IPS-18c (cell line): Measurements from ENCODE around the gene TBC1D16.

Experiments
- H3K4me3 ChIP-seq: 2 replicates; pipeline ENCODE4 v1.7.0; 2013; ENCODE audit warnings: low read depth, mild to moderate bottlenecking, low read length, moderate library complexity; ENCODE audit not compliant: insufficient read depth
- H3K9me3 ChIP-seq: one replicate; pipeline ENCODE4 v1.6.1; 2013; ENCODE audit warnings: mild to moderate bottlenecking, low read length, moderate library complexity; ENCODE audit not compliant: control insufficient read depth, insufficient read depth

The TBC1D16 gene, protein sequence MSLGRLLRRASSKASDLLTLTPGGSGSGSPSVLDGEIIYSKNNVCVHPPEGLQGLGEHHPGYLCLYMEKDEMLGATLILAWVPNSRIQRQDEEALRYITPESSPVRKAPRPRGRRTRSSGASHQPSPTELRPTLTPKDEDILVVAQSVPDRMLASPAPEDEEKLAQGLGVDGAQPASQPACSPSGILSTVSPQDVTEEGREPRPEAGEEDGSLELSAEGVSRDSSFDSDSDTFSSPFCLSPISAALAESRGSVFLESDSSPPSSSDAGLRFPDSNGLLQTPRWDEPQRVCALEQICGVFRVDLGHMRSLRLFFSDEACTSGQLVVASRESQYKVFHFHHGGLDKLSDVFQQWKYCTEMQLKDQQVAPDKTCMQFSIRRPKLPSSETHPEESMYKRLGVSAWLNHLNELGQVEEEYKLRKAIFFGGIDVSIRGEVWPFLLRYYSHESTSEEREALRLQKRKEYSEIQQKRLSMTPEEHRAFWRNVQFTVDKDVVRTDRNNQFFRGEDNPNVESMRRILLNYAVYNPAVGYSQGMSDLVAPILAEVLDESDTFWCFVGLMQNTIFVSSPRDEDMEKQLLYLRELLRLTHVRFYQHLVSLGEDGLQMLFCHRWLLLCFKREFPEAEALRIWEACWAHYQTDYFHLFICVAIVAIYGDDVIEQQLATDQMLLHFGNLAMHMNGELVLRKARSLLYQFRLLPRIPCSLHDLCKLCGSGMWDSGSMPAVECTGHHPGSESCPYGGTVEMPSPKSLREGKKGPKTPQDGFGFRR

DNA sequence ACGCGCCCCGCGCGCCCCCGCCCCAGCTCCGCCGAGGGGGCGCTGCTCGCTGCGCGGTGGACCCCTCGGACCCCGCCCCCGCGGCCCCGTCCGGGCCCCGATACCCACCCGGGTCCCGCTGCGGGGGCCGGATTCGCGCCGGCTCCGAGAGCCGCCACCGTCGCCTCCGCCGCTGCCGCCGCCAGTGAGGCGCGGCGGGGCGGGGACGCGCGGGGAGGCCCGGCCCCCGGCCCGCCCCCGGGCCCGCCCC, at the start of gene TBC1D16:
TBC1D16 (minus strand) TSS at position 186 of the 250 bp plus-strand sequence. CDS start 22,325 bp downstream, outside the sequence.
- Histone ChIP-seq H3K4me3 (peak within 1 kb of the TSS; percentile 84), H3K9me3 (no peaks in the 10 kb centered on the region)

DNA sequence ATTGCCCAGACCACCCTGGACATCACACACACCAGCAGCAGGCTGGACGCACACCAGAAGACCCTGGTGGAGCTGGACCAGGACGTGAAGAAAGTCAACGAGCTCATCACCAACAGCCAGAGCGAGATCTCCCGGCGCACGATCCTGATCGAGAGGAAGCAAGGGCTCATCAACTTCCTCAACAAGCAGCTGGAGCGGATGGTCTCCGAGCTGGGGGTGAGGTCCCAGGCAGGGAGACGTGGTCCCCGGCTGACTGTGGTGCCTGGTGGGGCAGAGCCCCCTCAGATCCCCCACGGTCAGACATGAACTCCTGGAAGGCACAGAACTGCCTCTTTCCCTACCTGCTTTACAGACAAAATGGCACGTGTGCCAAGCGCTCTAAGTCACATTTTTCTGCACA, 49.1 kb upstream of the TBC1D16 start:
- H3K4me3 ChIP-seq = no peak overlapping the region
- no peaks in the 10 kb centered on the region for H3K9me3 ChIP-seq

DNA sequence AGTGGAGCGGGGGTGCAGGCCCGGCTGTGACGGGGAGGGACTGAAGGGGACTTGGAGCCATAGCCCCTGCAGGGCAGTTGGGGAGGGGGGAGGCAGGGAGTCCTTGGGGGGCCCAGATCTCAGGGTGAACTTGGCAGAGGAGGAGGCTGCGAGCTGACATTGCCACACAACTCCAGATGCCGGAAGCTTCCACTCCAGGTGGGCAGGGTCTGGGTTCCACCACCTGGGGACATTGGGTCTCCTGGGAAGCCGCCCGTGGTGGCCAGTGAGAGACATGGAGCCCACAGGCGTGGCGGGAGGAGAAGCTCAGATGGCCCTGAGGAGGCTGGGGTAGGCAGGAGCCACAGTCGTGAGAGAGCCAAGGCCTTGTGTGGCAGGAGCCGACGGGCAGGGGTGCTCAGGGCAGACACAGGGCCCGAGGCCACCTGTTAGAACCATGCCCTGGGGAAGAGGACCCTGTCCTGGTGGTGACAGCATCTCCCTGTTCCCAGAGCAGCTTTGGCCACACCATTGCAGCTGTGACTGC, 47.5 kb upstream of the TBC1D16 start:
- no peaks in the 10 kb centered on the region for H3K9me3 ChIP-seq
- H3K4me3 ChIP-seq = no peak overlapping the region

DNA sequence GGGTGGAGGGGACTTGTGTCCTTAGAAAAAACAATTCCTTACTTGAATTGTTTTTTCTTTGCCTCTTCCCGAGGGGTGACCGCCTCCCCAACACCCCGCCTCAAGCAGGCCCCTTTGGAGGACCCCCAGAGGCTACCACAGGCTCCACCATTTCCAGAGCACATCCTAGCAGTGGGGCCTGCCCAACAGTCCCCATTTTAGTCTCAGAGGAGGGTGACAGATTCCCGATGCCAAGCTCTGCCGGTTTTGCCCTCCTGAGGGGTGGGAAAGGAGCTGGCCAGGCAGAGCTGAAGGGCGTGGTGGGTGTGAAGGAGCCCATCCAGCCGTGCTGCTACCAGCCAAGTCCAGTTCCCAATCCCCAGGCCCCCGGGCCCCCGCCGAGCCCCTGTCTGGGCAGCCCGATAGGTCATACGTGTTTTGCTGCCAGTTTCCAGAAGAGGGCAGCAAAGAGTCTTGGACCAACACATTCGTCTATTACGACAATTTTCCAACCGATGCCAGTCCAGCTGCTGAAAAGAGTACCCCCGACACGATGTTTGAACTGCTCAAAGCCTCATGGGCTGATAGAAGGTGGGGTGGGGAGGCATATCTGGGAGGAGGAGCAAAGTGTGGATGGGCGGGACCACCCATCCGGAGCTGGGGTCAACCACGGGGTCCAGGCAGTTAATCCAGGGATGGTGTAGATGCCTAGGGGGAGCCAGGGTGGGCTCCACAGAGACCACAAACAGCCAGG, 46.9 kb upstream of the TBC1D16 start:
- Histone ChIP-seq H3K4me3 (no peak overlapping the region), H3K9me3 (no peaks in the 10 kb centered on the region)

DNA sequence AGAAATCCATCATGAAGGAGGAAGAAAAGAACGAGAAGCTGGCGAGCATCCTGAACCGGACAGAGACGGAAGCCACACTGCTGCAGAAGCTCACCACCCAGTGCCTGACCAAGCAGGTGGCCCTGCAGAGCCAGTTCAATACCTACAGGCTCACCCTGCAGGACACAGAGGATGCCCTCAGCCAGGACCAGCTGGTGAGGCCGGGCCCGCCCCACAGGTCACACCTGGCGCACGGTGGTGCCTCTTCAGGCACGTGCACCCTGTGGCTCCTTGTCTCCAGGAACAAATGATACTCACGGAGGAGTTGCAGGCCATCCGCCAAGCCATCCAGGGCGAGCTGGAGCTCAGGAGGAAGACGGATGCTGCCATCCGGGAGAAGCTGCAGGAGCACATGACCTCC, 45.9 kb upstream of the TBC1D16 start:
- no peaks in the 10 kb centered on the region for H3K9me3 ChIP-seq
- H3K4me3 ChIP-seq = no peak overlapping the region

DNA sequence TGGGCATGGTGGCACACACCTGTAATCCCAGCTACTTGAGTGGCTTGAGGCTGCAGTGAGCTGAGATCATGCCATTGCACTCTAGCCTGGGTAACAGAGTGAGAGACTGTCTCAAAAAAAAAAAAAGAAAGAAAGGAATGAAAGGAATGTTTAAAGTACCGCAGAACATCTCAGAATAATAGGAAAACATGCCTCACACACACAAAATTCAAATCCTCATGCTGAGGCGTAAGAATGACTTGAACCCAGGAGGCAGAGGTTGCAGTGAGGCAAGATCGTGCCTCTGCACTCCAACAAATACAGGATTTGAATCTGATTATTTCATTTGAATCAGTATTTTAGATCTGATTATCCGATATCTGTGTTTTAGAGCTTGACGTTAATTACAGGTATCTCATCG, 44.4 kb upstream of the TBC1D16 start:
- Histone ChIP-seq H3K9me3 (no peaks in the 10 kb centered on the region), H3K4me3 (no peak overlapping the region)

DNA sequence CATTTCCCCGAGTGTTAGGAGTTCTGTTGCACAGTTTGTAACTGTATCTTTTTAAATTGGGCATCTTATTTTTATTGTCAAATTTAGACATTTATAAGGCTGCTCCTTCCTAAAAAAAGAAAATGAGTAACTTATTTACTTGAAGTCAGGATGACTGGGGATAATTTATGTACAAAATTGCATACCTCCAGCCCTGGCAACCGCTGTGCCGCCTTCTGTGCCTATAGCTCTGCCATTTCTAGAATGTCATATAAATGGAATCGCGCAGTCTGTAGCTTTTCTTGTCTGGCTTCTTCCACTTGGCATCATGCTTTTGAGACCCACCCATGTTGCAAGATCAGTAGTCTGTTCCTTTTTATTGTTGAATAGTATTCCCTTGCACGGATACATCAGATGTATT, 36.7 kb upstream of the TBC1D16 start:
- no peaks in the 10 kb centered on the region for H3K9me3 ChIP-seq
- H3K4me3 ChIP-seq = no peak overlapping the region

DNA sequence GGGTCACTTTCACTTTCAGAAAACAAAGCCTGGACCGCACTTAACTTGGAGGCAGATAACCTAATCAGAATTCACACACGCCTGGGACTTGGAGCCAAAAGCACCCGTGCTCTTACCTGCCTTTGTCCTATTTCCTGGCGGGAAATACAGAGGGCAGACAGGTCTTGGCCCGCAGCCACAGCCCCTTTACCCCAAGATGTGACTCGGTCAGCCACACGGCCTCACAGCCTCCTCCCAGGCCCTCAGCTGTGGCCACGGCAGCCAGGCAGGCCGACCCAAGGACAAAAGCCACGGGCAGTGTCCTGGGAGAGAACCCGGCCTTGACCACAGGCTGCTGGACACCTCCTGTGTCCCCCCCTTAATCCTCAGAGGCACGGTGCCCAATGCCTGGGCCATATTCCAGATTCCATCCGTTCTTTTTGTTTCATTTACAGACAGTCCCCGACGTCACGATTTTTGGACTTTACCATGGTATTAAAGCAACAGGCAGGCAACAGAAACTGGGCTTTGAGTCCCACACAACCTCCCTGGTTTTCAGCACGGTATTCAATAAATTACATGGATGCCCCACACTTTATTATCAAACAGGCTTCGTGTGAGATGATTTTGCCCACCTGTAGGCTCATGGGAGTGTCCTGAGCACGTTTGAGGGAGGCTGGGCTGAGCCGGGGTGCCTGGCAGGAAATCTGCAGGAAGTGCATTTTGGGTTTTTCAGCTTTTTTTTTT, 35.6 kb upstream of the TBC1D16 start:
- H3K4me3 ChIP-seq = no peak overlapping the region
- H3K9me3 ChIP-seq = no peaks in the 10 kb centered on the region

DNA sequence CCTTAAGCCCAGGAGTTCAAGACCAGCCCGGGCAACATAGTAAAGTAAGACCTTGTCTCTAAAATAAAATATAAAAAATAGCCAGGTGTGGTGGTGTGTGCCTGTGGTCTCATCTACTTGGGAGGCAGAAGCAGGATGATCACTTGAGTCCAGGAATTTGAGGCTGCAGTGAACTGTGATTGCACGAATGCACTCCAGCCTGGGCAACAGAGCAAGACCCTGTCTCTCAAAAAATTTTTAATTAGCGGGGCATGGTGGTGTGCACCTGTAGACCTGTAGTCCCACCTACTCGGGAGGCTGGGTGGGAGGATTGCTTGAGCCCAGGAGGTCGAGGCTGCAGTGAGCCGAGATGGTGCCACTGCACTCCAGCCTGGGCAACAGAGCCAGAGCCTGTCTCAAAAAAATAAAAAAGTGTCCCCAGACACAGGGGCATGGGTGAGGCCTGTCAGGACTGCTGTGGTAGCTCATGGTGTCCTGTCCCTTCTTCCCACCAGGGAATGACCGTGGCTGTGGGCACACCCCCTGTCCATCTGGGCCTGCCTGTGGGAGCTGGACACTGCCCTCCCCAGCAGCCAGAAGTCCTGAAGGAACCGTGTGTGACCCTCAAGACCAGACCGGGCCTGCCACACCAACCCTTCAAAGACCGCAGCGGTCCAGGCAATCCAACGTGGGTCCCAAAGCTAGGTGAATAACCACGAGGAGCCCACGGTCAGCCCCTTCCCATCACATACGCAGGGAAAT, 34.9 kb upstream of the TBC1D16 start:
- H3K4me3 ChIP-seq = no peak overlapping the region
- no peaks in the 10 kb centered on the region for H3K9me3 ChIP-seq

DNA sequence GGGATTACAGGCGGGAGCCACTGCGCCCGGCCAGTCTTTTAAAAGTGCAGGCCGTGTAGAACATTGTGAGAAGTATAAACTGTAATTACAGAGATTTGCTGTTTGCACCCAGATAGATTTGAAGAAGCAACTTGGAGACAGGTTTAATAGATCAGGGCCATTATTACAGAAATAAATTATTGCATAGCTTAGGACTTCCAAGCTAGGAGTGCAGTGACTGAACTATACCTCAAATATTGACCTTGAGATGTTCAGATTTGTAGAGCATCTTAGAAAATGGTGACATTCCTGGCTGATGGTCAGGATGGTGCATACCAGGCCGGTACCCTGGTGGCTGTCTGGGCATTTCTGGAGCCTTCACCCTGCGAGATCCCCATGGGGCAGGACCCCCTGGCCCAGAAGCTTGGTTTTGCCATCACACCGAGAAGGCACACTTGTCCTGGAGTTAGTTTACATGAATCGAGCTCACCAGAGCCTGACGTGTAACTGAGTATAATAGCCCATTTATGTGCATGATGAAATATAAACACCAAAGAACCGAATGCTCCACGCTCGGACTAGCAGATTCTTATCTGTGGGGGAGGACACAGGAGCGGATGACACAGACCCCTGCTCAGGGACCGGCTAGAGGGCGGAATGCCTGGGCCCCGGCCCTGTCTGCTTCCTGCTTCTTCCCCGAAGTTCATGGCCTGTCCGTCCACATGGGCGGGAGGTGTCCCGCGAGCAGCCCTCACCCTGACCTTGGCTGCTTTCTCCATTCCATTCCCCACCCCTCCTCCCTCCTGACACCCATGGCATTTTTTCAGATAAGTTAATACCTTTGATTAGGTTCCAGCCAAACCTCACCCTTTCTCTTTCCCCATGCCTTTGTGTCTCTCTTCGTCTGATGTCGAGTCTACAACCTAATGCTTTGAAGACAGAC, 32.9 kb upstream of the TBC1D16 start:
- no peak overlapping the region for H3K4me3 ChIP-seq
- H3K9me3 ChIP-seq = no peaks in the 10 kb centered on the region

DNA sequence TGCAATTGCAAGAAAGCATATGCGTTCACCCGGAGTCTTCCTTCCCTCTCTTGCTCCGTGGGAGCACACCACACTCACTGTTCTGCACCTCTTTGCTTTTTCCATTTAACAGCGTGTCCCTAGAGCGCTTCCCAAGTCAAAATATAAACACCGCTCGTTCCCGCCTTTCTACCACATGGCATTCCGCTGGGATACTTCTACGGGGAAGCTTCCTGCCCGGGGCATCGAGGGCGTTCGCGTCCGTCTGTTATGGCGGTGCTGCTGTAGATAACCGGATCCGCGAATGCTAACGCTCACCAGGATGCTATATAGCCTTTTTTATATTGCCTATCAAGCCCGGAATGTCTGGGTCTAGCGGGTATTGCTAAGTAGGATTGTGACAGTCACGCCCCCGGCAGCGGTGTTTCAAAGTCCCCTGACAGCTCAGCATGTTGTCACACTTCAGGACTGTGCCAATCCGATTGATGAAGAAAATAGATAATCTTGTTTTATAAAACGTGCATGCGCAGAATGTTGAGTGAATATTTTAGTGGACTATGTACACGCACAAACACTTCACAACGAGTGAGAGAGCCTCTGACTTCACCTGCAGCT, 31.8 kb upstream of the TBC1D16 start:
- Histone ChIP-seq H3K4me3 (no peak overlapping the region), H3K9me3 (no peaks in the 10 kb centered on the region)

DNA sequence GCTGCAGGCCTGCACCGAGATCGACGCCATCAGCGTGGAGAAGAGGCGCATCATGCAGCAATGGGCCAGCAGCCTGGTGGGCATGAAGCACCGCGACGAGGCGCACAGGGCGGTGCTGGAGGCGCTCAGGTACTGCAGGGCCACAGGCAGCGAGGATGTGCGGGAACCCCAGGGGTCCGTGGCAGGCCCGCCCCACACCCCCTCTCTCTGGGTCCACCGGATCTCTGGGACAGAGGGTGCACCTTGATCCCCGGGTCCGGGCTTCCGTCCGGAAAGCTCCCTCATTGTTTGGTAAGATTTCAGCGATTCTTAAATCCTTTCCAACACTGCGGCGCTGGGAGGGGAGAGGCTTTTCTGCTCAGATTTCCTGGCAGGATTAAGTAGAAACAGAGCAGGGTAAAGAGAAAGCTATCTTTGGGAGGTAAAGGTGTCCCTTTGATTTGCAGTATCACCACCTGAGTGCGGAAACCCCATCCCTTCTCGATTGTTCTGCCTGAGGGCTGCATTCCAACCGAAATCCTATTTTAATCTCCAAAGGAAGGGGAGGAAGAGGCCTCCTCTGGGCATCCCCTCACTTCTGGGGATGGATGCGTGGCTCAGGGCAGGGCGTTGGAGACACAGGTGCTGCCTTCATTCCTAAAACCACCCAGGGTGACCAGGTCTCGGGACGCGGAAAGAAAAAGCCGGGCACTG, 30.0 kb upstream of the TBC1D16 start:
- H3K4me3 ChIP-seq = no peak overlapping the region
- no peaks in the 10 kb centered on the region for H3K9me3 ChIP-seq

DNA sequence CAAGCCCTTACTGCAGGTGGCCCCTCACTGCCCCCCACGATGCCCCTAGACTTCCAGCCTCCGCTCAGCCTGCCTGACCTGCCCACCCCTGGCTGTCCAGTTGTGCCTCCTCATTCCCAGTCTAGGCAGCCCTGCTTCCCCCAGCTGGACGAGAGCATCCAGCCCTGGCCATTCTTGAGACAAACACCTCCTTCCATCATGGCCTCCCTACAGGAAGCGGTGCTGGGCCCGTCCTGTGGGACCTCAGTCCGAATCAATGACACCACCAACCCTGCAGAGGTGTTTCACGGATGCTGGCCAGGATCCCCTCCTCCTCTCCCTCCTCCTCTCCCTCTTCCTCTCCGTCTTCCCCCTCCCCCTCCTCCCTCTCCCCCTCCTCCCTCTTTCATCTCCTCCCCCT, 29.0 kb upstream of the TBC1D16 start:
- no peaks in the 10 kb centered on the region for H3K9me3 ChIP-seq
- H3K4me3 ChIP-seq = no peak overlapping the region

DNA sequence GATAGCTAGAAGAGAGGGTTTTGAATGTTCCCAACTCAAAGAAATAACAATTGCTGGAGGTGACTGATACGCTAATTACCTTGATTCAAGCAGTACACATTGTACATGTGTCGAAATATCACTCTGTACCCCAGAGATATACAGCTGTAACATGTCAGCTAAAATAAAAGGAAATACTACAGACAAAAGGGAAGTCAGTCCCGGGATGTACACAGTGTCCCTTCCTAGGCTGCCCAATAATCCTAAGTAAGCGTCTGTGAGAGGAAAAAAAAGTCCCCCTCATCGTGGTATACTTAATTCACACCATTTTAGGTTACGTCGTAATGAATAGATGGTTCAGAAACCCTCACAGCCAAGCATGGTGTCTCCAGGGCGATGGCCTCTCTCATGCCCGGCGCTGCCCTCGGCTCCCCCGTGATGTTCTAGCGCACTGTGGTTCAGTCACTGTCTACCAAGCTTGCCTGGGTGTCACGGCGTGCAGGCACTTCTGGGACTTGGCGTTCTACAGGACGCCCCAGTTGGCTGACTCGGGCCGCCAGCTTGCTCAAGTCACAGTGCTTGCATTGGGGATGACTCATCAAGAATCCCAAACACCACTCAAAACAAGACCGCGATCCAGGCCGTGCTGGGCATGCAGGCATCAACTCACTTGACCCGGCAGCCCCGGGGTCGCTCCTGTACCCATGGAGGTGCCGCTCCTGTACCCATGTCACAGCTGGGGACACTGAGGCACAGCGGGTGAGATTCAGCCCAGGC, 28.3 kb upstream of the TBC1D16 start:
- no peaks in the 10 kb centered on the region for H3K9me3 ChIP-seq
- no peak overlapping the region for H3K4me3 ChIP-seq
